Prostate gland (tissue), 2 donors: ENCODE measurements around the gene ARL3. TPM values are rescaled to one million over a fixed set of nuclear protein-coding genes. Genes with fewer than 3 reads are reported as not detected.

Experiments used
- DNase-seq: peaks from one replicate; pipeline ENCODE4 v3.0.0-alpha.2; 2019; ENCODE audit warnings: low spot score
- H3K27ac ChIP-seq, 2 donors: fragments of 200-600 bp; sonication (generic); 2 replicates each; pipeline ENCODE4 v1.5.1; 2017 to 2019
- H3K27me3 ChIP-seq: fragments of 200-600 bp; sonication (generic); replicated peaks from 2 replicates; pipeline ENCODE4 v1.5.1; 2019; ENCODE audit not compliant: insufficient read depth
- H3K36me3 ChIP-seq, 2 donors: fragments of 200-600 bp; sonication (generic); 1 replicate in 1 of 2; 2 replicates in 1 of 2; pipeline versions ENCODE4 v1.5.1 to v1.8.1; 2017 to 2019
- H3K4me1 ChIP-seq: fragments of 200-600 bp; sonication (generic); replicated peaks from 2 replicates; pipeline ENCODE4 v1.5.1; 2019
- H3K4me3 ChIP-seq, 2 donors: fragments of 200-600 bp; sonication (generic); 2 replicates each; pipeline ENCODE4 v1.5.1; 2017 to 2019
- H3K9me3 ChIP-seq: fragments of 200-600 bp; sonication (generic); 2 replicates; pipeline ENCODE4 v1.5.1; 2017
- CTCF ChIP-seq, 4 experiments: fragments of 200-600 bp in 2 of 4; fragments of 450-650 bp in 2 of 4; sonication (generic) in 2 of 4; IDR thresholded peaks; 1 replicate in 3 of 4; 2 replicates in 1 of 4; pipeline ENCODE4 v1.5.1; 2016 to 2019; ENCODE audit warnings: antibody characterized with exemption in 4 of 4, mild to moderate bottlenecking in 2 of 4, moderate library complexity in 2 of 4
- POLR2A ChIP-seq: fragments of 450-650 bp; IDR thresholded peaks from one replicate; pipeline ENCODE4 v1.6.1; 2016; ENCODE audit warnings: antibody characterized with exemption, mild to moderate bottlenecking
- POLR2AphosphoS5 ChIP-seq: sonication (generic); formaldehyde crosslinking; IDR thresholded peaks from one replicate; pipeline ENCODE4 v1.6.1; 2017; ENCODE audit warnings: antibody characterized with exemption
- WGBS: methylation state at CpG from one replicate; pipeline ENCODE4 v1.1.5; 2018; 5-methylcytosine and 5-hydroxymethylcytosine counted together
- intact Hi-C: fragments of 100-400 bp; cut with DNase I; formaldehyde crosslinking; loops from one replicate; pipeline ENCODE4 v1.14.2; 2022
- total RNA-seq, 2 donors: library from RNA; depleted of rRNA; stranded (reverse); fragments of >200 nt; gene quantifications; one replicate each; pipeline ENCODE4 v1.1.0, GENCODE V29; 2016

Gene ARL3
- total RNA-seq, 2 donors from 2014 or later = 8.0 to 8.5 TPM

DNA sequence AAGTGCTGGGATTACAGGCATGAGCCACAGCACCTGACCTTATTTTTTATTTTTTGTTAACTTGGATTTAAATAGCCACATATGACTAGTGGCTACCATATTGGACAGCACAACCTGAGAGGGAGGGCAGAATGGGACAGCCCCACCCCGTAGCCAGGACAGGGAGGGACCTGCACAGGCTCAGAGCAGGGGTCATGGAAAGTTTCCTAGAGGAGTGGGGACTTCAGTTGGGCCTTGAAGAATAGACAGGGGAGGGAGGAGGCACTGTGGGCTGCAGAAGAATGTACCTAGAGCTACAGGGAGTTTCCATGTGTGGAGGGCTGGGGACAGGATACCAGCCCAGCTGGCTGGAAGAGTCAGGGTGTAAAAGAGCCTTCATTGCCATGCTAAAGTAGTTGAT lies 61.1 kb downstream of the ARL3 start:
- Histone ChIP-seq H3K36me3 (peaks cover 15 to 18% of the 10 kb centered on the region in 2 donors), H3K9me3 (no peaks in the 10 kb centered on the region), H3K27me3 (no peaks in the 10 kb centered on the region), H3K27ac (no peak overlapping the region), H3K4me3 (no peak overlapping the region), H3K4me1 (peaks cover 41% of the 10 kb centered on the region)
- intact Hi-C loops = no loop called here
- TF ChIP-seq CTCF (IDR thresholded peaks at IDR 0.05) = no peak
- TF ChIP-seq POLR2AphosphoS5 = no peak
- TF ChIP-seq POLR2A = no peak
- 74% methylated on average over 1 of the region's 1 CpG for WGBS
- DNase-seq = no peak

DNA sequence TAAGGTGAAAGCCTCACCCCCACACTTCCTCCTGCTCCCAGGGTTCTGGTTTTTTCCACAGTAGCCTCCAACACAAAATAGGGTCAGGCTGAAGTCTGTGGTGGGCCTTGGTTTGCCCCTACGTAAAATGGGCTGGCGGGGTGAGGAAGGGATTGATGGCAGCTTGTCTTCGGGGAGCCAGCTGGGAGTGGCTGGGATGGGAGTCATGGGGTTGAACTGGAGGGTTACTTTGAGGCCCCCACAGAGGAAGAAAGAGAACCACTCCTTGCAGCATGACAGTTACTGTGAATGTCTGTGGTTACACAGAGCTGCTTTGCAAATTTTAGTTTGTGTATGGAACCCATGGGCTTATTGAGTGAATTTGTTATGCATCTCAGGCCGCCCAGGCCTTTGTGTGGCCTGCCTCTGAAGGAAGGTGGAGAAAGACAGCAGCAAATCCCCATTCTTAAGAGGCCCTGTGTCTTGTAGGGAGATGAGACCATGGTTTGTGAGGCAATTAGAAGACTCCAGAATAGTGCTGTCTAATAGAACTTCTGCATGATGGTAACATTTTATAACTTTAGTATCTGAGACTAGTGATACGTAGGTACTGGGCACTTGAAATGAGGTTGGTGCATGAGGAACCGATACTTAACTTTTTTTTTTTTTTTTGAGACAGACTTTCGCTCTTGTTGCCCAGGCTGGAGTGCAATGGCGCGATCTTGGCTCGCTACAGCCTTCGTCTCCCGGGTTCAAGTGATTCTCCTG lies 61.9 kb downstream of the ARL3 start:
- peaks cover 43% of the 10 kb centered on the region for H3K4me1 ChIP-seq
- no peak for TF ChIP-seq CTCF (IDR thresholded peaks at IDR 0.05)
- no peak for TF ChIP-seq POLR2A
- TF ChIP-seq POLR2AphosphoS5 = no peak

DNA sequence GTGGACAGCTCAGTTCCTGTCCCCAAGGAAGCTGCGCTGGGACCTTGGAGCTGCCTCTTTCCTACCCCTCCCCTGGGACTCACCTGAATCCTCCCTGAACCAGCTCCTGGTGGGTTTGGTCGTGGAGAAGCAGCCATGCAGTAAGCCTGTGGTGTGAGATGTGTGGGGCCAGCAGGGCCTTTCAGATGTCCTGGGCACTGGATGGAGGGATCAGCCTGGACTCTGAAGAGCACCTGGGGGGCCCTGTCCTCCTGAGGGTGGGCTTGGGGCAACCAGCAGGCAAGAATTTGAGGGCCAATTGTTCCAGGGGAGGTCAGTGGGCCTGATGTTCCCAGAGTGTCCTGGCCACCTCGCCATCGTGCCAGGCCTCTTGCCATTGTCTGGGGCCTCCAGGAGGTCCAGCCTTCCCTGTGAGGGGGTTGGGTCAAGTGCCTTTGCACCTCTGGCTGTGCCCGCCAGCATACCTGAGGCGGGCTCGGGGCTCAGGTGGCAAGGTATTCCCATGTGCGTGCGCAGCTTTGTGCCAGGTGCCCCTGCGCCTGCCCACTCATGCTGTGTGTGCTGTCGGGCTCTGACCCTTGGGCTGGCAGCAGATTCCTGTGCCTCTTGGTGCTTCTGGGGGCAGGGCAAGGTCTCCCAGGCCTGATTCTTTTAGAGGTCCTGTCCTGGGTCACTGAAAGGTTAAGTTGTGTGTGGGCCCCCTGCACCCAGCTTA lies 62.6 kb downstream of the ARL3 start:
- no peak for DNase-seq
- intact Hi-C loops = no loop called here
- 65% methylated on average over 4 of the region's 11 CpGs for WGBS
- Histone ChIP-seq H3K4me1 (peaks cover 38% of the 10 kb centered on the region), H3K27ac (peak overlapping the region in 1 of 2 donors; percentile 71), H3K9me3 (no peaks in the 10 kb centered on the region), H3K27me3 (no peaks in the 10 kb centered on the region), H3K36me3 (peaks cover 9 to 13% of the 10 kb centered on the region in 2 donors), H3K4me3 (no peak overlapping the region)
- TF ChIP-seq POLR2A = no peak

More for the DNA sequence above, 61.9 kb downstream of the ARL3 start:
- WGBS = 87% methylated on average over 12 of the region's 12 CpGs
- Histone ChIP-seq H3K36me3 (peaks cover 15 to 18% of the 10 kb centered on the region in 2 donors), H3K27ac (peak overlapping the region in 1 of 2 donors; percentile 71), H3K9me3 (no peaks in the 10 kb centered on the region), H3K4me3 (no peak overlapping the region), H3K27me3 (no peaks in the 10 kb centered on the region)
- no peak for DNase-seq
- intact Hi-C loops = no loop called here

DNA sequence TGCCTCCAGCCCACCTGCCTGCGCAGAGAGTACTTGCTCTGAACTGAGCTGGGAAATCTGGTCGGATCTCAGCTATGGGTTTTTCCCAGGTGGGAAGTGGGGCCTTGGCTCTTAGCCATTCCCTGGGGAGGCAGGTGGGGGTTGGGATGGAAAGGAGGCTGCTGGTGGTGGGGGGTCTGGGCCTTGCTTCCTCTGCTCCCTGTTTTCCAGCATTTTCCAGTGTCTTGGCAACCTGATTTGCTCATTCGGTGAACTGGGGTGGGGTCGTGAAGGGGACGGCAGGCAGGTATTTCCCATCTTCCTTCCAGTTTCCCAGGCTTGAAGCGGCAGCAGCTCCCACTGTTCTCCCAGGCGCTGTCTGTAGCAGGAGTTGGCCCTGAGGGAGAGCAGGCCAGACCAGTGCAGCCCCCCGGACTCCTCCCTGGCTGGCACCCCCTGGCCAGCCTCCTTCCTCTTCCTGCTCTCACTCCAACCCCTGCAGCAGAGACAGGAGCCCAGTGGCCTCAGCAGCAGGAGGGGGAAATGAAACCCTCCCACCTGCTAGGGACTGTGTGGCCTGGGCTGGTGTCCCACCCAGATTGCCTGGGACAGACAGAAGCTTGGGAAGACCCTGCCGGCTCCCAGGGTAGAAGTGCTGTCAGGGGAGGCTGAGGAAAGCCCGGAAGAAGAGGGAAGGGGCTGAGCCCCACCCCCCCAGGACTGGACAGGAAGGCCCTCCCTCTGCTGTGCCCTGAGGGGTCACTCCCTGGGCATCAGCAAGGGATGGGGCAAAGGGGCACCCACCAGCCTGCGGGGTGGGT lies 63.3 kb downstream of the ARL3 start:
- Histone ChIP-seq H3K27me3 (no peaks in the 10 kb centered on the region), H3K9me3 (no peaks in the 10 kb centered on the region), H3K4me3 (no peak overlapping the region), H3K4me1 (peaks cover 35% of the 10 kb centered on the region), H3K27ac (peak overlapping the region; percentile 68 to 71), H3K36me3 (peaks cover 6 to 8% of the 10 kb centered on the region in 2 donors)
- WGBS = 49% methylated on average over 10 of the region's 11 CpGs
- TF ChIP-seq POLR2AphosphoS5 = no peak
- no peak for TF ChIP-seq CTCF (IDR thresholded peaks at IDR 0.05)
- TF ChIP-seq POLR2A = no peak
- intact Hi-C loops = no loop called here
- no peak for DNase-seq
